ENCODE measurements around the gene OLA1. TPM values are rescaled to one million over a fixed set of nuclear protein-coding genes. Genes with fewer than 3 reads are reported as not detected.

OLA1 gene
- total RNA-seq, 1 donor from 2014 or later: 92.8 TPM

GRCh38 chr2:174033163-174033550, 215.2 kb downstream of the OLA1 start:
- DNase-seq: no peak

- no peak for DNase-seq
Measured at GRCh38 chr2:174031226-174031625, 217.1 kb downstream of the OLA1 start.

GRCh38 chr2:174028935-174029334, 219.4 kb downstream of the OLA1 start:
- no peak for DNase-seq

GRCh38 chr2:174027956-174028355, 220.4 kb downstream of the OLA1 start:
- DNase-seq: no peak

DNA sequence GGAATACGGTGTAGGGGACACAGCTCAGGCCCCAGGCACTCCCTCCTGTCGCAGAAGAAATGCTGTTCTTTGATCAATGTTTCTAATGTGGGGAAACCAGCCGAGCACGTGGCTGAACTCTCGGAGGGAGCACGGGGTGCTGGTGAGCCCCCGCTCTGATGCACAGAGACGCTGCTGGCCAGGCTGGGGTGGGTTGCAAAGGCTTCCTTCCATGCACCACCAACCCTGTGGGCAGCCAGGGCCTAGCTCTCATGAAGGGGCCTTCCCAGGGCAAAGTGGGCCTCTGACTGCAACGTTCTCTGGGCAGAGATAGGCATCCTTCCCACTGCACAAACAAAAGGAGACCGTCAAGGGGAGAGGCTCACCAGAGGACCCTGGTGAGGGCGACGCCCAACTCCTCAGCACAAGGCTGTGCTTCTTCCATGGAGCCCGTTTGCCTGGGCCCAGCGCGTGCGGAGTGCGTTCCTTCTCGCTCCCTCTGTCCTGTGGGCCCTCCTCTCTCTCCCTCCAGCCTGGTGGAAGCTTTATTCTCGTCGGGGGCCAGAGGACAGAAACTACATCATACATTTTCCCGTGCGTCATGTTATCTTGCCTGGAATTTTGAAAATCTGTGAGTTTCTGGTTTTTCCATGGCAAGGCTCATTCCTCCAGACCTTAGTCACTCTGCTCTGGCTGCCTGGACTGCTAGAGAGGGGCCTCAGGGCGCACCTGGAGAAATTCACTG, 222.0 kb downstream of the OLA1 start:
- no peak for DNase-seq

DNA sequence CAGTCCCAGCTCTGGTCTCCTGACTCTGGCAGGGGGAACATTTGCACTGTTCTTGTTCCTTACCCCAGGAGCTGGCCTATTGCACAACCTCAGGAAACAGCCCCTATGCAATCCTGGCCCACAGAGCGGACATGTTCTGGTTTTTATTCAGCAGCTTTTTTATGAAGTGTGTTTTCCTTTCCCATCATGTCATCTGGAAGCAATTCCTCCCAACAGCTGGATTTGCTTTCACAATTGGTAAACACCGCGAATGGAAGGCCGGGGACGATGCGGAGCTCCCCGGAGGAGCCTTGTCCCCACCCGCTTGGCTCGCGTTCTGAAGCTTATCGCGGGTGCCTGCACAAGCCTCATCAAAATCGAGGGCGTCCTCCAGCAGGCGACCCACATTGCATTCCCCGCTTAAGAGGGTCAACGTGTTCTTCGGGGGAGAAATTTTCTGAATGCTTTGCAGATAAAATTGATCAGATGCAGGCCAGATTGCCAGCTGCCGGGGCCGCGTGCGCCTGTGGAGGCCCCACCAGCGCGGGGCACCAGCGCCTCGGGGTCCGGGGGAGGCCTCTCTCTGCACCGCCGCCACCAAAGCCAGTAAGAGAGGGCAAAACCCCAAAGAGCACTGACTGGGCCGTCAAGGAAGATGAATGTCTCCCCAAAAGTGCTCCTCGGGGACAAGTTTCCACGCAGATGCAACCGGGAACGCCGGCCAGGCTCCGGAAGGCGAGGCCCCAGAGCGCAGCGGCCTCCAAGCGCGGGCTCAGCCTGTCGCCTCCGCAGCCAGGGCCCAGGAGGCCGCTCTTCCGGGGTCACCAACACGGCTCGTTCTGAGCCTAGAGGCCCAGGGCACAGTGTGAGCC, 222.8 kb downstream of the OLA1 start:
- DNase-seq: no peak

DNA sequence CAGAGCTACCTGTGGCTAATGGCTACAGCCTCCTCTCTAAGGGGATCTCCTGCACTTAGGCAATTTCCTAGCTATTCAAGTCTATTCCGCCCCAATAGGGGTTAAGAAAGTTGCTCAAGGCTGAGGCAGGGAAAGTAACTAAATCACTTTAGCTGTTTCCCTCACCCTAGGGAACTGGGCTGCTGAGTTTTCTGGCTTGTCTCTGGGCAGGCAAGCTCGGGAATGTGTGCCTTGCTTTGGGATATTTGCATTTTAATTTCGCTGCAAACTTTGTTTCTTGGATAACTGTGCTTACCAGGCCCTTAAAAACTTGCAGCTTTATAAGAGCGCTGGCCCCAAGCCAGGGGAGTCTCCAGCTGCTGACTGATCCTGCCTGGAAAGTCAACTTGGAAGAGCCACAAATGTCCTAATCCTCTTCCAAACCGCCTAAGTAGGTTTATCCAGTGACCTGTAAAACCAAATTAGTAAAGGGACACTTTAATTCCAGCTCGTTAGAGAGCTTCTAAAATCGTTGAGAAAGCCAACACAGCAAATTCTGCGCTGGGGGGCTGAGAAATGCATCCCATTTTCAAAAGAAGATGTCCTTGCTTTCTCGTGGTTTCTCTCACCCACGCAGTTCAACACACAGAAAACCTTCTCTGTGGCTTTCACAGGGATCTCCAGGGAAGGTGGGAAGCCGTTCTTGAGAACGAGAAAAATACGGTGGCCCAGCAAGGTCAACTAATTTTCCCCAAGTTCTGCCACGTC, 223.6 kb downstream of the OLA1 start:
- DNase-seq: no peak

DNA sequence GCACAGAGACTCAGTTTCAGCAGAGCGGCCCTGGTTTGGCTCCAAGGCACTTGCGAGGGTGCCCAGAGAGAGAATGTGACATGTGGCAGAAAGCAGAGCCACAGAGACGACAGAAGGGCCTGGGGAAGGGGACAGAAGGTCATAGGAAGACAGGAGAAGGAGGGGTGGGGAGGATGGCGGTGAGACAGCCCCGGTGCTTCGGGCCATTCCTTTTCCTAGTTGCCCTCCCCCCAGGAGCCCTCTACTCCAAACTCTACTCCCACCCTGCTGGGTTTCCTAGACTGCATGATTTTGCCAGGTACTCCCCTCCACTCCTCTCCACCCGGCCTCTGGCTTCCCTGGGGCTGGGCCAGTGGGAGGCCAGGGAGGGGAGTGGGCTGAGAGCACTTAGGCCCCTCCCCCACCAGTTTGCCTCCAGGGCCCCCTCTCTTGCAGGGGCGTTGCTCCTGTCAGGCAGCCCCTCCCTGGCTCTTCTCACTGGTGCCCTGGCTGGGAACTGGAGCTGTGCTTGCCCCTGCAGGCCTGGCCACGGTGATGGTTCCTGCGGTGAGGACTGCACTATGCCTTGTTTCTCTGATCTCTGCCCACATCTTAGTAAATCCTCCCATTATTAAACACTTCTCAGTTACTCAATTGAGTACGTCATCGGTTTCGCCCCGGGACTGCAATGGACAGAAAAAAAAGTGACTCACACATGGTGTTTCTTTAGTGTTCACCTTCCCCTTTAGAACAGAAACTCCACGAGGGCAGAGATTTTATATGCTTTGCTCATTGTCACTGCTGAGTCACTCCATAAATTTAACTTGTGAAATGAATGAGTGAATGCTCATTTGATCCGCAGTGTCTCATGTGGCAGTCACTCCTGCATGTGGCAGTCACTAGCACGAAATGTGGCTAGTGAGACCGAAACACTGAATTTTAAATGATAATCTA, 224.5 kb downstream of the OLA1 start:
- no peak for DNase-seq

Small RNA genes within 50 kb of the gene (small RNA-seq; reads per million reads assigned to genes)
- gene RF00019: not detected

Other genes with a start within 250 kb of the OLA1 start
- 7.0 TPM for gene SP9, start 86.4 kb upstream of the OLA1 start, total RNA-seq
- 54.0 TPM for gene SCRN3, start 147.2 kb upstream of the OLA1 start, total RNA-seq
- 15.6 TPM for gene GPR155, start 238.5 kb upstream of the OLA1 start, total RNA-seq